Prostate gland (tissue), 2 donors: ENCODE data around the gene ECEL1.
"Not testable (repeated sequence)": the region's sequence is repeated elsewhere in the genome, so short reads cannot be mapped to it uniquely, and the experiment has no call there.

ENCODE experiments used
- POLR2A ChIP-seq: fragments of 450-650 bp; IDR thresholded peaks from one replicate; pipeline ENCODE4 v1.6.1; 2016; ENCODE audit warnings: antibody characterized with exemption, mild to moderate bottlenecking
- TF ChIP-seq, protein P1 (sequence below), 4 experiments: fragments of 200-600 bp in 2 of 4; fragments of 450-650 bp in 2 of 4; sonication (generic) in 2 of 4; IDR thresholded peaks; 1 replicate in 3 of 4; 2 replicates in 1 of 4; pipeline ENCODE4 v1.5.1; 2016 to 2019; ENCODE audit warnings: antibody characterized with exemption in 4 of 4, mild to moderate bottlenecking in 2 of 4, moderate library complexity in 2 of 4

DNA sequence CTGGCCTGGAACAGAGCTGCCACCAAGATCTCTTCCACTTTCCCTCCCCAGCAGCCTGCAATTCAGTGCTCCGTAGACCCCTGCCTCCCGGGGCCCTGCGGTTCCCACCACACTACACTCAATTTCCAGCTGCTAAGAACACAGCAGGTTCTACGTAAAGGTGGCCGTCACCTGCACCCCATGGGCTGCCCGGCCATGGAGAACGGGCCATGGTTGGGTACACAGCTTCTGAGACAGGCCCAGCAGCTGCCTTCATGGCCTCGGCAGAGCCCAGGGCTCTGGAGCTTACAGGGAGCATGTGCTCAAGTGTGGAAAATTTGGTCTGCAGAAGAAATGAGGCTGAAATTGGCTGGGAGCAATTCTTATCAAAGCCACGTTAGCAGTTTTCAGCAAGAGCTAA, 54.0 kb downstream of the ECEL1 start:
- TF ChIP-seq, protein P1, sequence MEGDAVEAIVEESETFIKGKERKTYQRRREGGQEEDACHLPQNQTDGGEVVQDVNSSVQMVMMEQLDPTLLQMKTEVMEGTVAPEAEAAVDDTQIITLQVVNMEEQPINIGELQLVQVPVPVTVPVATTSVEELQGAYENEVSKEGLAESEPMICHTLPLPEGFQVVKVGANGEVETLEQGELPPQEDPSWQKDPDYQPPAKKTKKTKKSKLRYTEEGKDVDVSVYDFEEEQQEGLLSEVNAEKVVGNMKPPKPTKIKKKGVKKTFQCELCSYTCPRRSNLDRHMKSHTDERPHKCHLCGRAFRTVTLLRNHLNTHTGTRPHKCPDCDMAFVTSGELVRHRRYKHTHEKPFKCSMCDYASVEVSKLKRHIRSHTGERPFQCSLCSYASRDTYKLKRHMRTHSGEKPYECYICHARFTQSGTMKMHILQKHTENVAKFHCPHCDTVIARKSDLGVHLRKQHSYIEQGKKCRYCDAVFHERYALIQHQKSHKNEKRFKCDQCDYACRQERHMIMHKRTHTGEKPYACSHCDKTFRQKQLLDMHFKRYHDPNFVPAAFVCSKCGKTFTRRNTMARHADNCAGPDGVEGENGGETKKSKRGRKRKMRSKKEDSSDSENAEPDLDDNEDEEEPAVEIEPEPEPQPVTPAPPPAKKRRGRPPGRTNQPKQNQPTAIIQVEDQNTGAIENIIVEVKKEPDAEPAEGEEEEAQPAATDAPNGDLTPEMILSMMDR (IDR thresholded peaks at IDR 0.05): not testable (repeated sequence)
- TF ChIP-seq POLR2A: not testable (repeated sequence)
